ENCODE data around the gene CRMP1. TPM values are rescaled to one million over a fixed set of nuclear protein-coding genes. Genes with fewer than 3 reads are reported as not detected.

CRMP1 gene
- total RNA-seq, 2 donors from 2014 or later, result not detected

- H3K36me3 Mint-ChIP-seq, result no peaks in the 10 kb centered on the region
- peaks cover 0 to 7% of the 10 kb centered on the region in 2 donors for H3K27me3 Mint-ChIP-seq
- peak; percentile 24 to 55 for ATAC-seq
- no peak overlapping the region for H3K4me3 Mint-ChIP-seq
- H3K4me1 Mint-ChIP-seq (ENCODE audit: low read depth in 2 of 2), result no peaks in the 10 kb centered on the region
- no peak for DNase-seq (ENCODE audit: low spot score)
- H3K27ac Mint-ChIP-seq, result no peak overlapping the region
- no peaks in the 10 kb centered on the region for H3K9me3 Mint-ChIP-seq
Observed at GRCh38 chr4:5791654-5792053, 101.2 kb downstream of the CRMP1 start.

GRCh38 chr4:5790546-5790857, 102.4 kb downstream of the CRMP1 start:
- H3K4me3 Mint-ChIP-seq, result no peak overlapping the region
- DNase-seq (ENCODE audit: low spot score) (no peak), ATAC-seq (no peak)
- no peaks in the 10 kb centered on the region for H3K36me3 Mint-ChIP-seq
- H3K27me3 Mint-ChIP-seq, result peaks cover 0 to 3% of the 10 kb centered on the region in 2 donors
- H3K27ac Mint-ChIP-seq, result no peak overlapping the region
- H3K4me1 Mint-ChIP-seq (ENCODE audit: low read depth in 2 of 2), result no peaks in the 10 kb centered on the region
- no peaks in the 10 kb centered on the region for H3K9me3 Mint-ChIP-seq

- Mint-ChIP-seq H3K27ac (no peak overlapping the region), H3K36me3 (no peaks in the 10 kb centered on the region), H3K27me3 (peaks cover 0 to 3% of the 10 kb centered on the region in 2 donors), H3K4me3 (no peak overlapping the region), H3K9me3 (no peaks in the 10 kb centered on the region), H3K4me1 (ENCODE audit: low read depth in 2 of 2) (no peaks in the 10 kb centered on the region)
- ATAC-seq, result peak in 1 of 2 donors; percentile 30
- DNase-seq (ENCODE audit: low spot score), result no peak
Observed at GRCh38 chr4:5789141-5789540, 103.7 kb downstream of the CRMP1 start.

GRCh38 chr4:5788144-5788543, 104.7 kb downstream of the CRMP1 start:
- Mint-ChIP-seq H3K4me3 (no peak overlapping the region), H3K27ac (no peak overlapping the region), H3K36me3 (no peaks in the 10 kb centered on the region)

GRCh38 chr4:5787311-5787710, 105.6 kb downstream of the CRMP1 start:
- Mint-ChIP-seq H3K27me3 (peaks cover 0 to 3% of the 10 kb centered on the region in 2 donors), H3K4me3 (no peak overlapping the region), H3K9me3 (no peaks in the 10 kb centered on the region), H3K27ac (no peak overlapping the region), H3K36me3 (no peaks in the 10 kb centered on the region), H3K4me1 (ENCODE audit: low read depth in 2 of 2) (no peaks in the 10 kb centered on the region)
- ATAC-seq (no peak), DNase-seq (ENCODE audit: low spot score) (no peak)

More at GRCh38 chr4:5788144-5788543, 104.7 kb downstream of the CRMP1 start:
- no peak for DNase-seq (ENCODE audit: low spot score)
- H3K4me1 Mint-ChIP-seq (ENCODE audit: low read depth in 2 of 2), result no peaks in the 10 kb centered on the region
- no peak for ATAC-seq
- peaks cover 0 to 3% of the 10 kb centered on the region in 2 donors for H3K27me3 Mint-ChIP-seq
- H3K9me3 Mint-ChIP-seq, result no peaks in the 10 kb centered on the region

GRCh38 chr4:5785806-5786680, 106.8 kb downstream of the CRMP1 start:
- Mint-ChIP-seq H3K27me3 (peaks cover 0 to 3% of the 10 kb centered on the region in 2 donors), H3K27ac (no peak overlapping the region), H3K4me1 (ENCODE audit: low read depth in 2 of 2) (no peaks in the 10 kb centered on the region), H3K36me3 (no peaks in the 10 kb centered on the region), H3K4me3 (no peak overlapping the region), H3K9me3 (no peaks in the 10 kb centered on the region)
- DNase-seq (ENCODE audit: low spot score), result no peak
- ATAC-seq, result no peak

GRCh38 chr4:5784960-5785611, 107.8 kb downstream of the CRMP1 start:
- no peaks in the 10 kb centered on the region for H3K9me3 Mint-ChIP-seq
- H3K36me3 Mint-ChIP-seq, result no peaks in the 10 kb centered on the region
- no peaks in the 10 kb centered on the region for H3K4me1 Mint-ChIP-seq (ENCODE audit: low read depth in 2 of 2)
- DNase-seq (ENCODE audit: low spot score) (no peak), ATAC-seq (no peak)
- no peak overlapping the region for H3K4me3 Mint-ChIP-seq
- peaks cover 0 to 3% of the 10 kb centered on the region in 2 donors for H3K27me3 Mint-ChIP-seq
- H3K27ac Mint-ChIP-seq, result no peak overlapping the region

- ATAC-seq (no peak), DNase-seq (ENCODE audit: low spot score) (no peak)
- Mint-ChIP-seq H3K9me3 (no peaks in the 10 kb centered on the region), H3K4me3 (no peak overlapping the region), H3K4me1 (ENCODE audit: low read depth in 2 of 2) (no peaks in the 10 kb centered on the region), H3K36me3 (no peaks in the 10 kb centered on the region), H3K27ac (no peak overlapping the region), H3K27me3 (peaks cover 0 to 3% of the 10 kb centered on the region in 2 donors)
Observed at GRCh38 chr4:5784021-5784420, 108.9 kb downstream of the CRMP1 start.

- H3K4me3 Mint-ChIP-seq, result no peak overlapping the region
- DNase-seq (ENCODE audit: low spot score) (no peak), ATAC-seq (peak in 1 of 2 donors; percentile 15)
- H3K27me3 Mint-ChIP-seq, result peaks cover 0 to under 1% of the 10 kb centered on the region in 2 donors
- H3K27ac Mint-ChIP-seq, result no peak overlapping the region
- no peaks in the 10 kb centered on the region for H3K9me3 Mint-ChIP-seq
- no peaks in the 10 kb centered on the region for H3K4me1 Mint-ChIP-seq (ENCODE audit: low read depth in 2 of 2)
- H3K36me3 Mint-ChIP-seq, result no peaks in the 10 kb centered on the region
Observed at GRCh38 chr4:5783486-5783885, 109.4 kb downstream of the CRMP1 start.

- DNase-seq (ENCODE audit: low spot score), result no peak
- Mint-ChIP-seq H3K27me3 (no peaks in the 10 kb centered on the region), H3K36me3 (no peaks in the 10 kb centered on the region), H3K9me3 (no peaks in the 10 kb centered on the region), H3K4me3 (no peak overlapping the region), H3K27ac (no peak overlapping the region), H3K4me1 (ENCODE audit: low read depth in 2 of 2) (no peaks in the 10 kb centered on the region)
- peak; percentile 55 to 56 for ATAC-seq
Observed at GRCh38 chr4:5782829-5783476, 109.9 kb downstream of the CRMP1 start.

GRCh38 chr4:5781691-5782090, 111.2 kb downstream of the CRMP1 start:
- H3K4me1 Mint-ChIP-seq (ENCODE audit: low read depth in 2 of 2), result no peaks in the 10 kb centered on the region
- no peak overlapping the region for H3K27ac Mint-ChIP-seq
- H3K27me3 Mint-ChIP-seq, result no peaks in the 10 kb centered on the region
- ATAC-seq, result no peak
- H3K36me3 Mint-ChIP-seq, result peaks cover 3% of the 10 kb centered on the region
- H3K9me3 Mint-ChIP-seq, result peaks cover under 1% of the 10 kb centered on the region
- H3K4me3 Mint-ChIP-seq, result no peak overlapping the region
- DNase-seq (ENCODE audit: low spot score), result no peak

- Mint-ChIP-seq H3K9me3 (peaks cover 5% of the 10 kb centered on the region), H3K4me1 (ENCODE audit: low read depth in 2 of 2) (no peaks in the 10 kb centered on the region), H3K27ac (no peak overlapping the region), H3K27me3 (peaks cover 0 to 3% of the 10 kb centered on the region in 2 donors), H3K36me3 (peaks cover 8% of the 10 kb centered on the region), H3K4me3 (no peak overlapping the region)
- no peak for DNase-seq (ENCODE audit: low spot score)
- ATAC-seq, result no peak
Observed at GRCh38 chr4:5780831-5781480, 111.9 kb downstream of the CRMP1 start.

GRCh38 chr4:5776510-5776909, 116.4 kb downstream of the CRMP1 start:
- Mint-ChIP-seq H3K4me1 (ENCODE audit: low read depth in 2 of 2) (no peaks in the 10 kb centered on the region), H3K27ac (no peak overlapping the region), H3K27me3 (peaks cover 0 to 7% of the 10 kb centered on the region in 2 donors), H3K9me3 (peaks cover 5% of the 10 kb centered on the region), H3K36me3 (peaks cover 8% of the 10 kb centered on the region), H3K4me3 (no peak overlapping the region)
- ATAC-seq, result no peak
- no peak for DNase-seq (ENCODE audit: low spot score)
